ENCODE data around the gene SLC35A5. TPM values are rescaled to one million over a fixed set of nuclear protein-coding genes. Genes with fewer than 3 reads are reported as not detected.
A peak's percentile ranks its signal among the peaks of the same experiment; 100 is the strongest.

SLC35A5 gene
- total RNA-seq, 1 donor from 2014 or later, result 25.1 TPM

DNA sequence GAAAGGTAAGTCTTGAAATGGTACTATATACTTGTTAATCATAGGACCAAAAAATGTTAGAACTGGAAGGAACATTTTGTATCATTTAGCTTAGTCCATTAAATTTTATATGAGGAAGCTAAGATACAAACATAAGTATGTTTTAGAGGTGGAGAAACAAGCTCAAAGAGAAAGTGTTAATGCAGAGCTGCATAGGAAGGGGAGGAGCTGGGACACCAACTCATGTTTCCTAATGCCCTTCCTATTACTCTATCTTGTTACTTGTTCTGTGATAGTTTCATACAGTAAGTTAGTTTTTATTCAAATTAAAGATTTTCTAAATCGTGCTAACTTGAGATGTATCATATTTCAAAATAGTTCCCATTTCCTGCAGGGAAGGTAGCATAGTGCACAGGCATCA is 7.4 kb downstream of the SLC35A5 start:
- Mint-ChIP-seq H3K36me3 (ENCODE audit: low read depth) (peaks cover 77% of the 10 kb centered on the region), H3K4me3 (no peak overlapping the region), H3K4me1 (peaks cover 15% of the 10 kb centered on the region), H3K27me3 (no peaks in the 10 kb centered on the region), H3K9me3 (no peaks in the 10 kb centered on the region), H3K27ac (no peak overlapping the region)
- POLR2A ChIA-PET, result interaction anchor here (1.0 kb wide), 1 partner anchor 10 kb away, joined by 6 read pairs; no protein-coding TSS in a partner anchor
- ATAC-seq (ENCODE audit: low read depth) (no peak), DNase-seq (no peak)
- intact Hi-C loops (cut with micrococcal nuclease), result loop anchor here (10.0 kb wide), 1 partner anchor 286 kb away; no protein-coding TSS in a partner anchor
- TF ChIP-seq, protein P1, sequence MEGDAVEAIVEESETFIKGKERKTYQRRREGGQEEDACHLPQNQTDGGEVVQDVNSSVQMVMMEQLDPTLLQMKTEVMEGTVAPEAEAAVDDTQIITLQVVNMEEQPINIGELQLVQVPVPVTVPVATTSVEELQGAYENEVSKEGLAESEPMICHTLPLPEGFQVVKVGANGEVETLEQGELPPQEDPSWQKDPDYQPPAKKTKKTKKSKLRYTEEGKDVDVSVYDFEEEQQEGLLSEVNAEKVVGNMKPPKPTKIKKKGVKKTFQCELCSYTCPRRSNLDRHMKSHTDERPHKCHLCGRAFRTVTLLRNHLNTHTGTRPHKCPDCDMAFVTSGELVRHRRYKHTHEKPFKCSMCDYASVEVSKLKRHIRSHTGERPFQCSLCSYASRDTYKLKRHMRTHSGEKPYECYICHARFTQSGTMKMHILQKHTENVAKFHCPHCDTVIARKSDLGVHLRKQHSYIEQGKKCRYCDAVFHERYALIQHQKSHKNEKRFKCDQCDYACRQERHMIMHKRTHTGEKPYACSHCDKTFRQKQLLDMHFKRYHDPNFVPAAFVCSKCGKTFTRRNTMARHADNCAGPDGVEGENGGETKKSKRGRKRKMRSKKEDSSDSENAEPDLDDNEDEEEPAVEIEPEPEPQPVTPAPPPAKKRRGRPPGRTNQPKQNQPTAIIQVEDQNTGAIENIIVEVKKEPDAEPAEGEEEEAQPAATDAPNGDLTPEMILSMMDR (IDR thresholded peaks at IDR 0.05), result no peak
- CTCF ChIA-PET, result interaction anchor here (1.2 kb wide), 1 partner anchor 852 kb away, joined by 3 read pairs; no protein-coding TSS in a partner anchor

DNA sequence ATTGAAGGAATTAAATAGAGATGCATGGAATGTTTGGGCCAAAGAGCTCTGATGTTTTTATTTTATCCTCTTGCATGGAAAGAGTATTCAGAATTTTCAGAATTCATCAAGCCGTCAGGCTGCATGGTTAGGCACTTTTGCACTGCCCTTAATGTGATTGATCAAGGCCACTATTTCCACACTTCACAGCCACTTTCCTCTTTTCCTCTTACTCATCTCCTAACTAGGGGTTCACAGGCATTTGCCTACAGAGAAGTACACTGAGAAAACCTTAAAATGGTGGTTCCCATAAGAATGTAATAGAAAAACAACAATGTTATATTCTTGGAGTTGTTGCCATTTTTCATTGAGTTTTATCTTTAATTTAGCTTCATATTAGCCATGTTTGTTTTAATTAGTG is 10.9 kb downstream of the SLC35A5 start:
- TF ChIP-seq, protein P1 (IDR thresholded peaks at IDR 0.05), result no peak
- CTCF ChIA-PET, result no interaction called here
- intact Hi-C loops (cut with micrococcal nuclease), result no loop called here
- DNase-seq (no peak), ATAC-seq (ENCODE audit: low read depth) (no peak)
- Mint-ChIP-seq H3K27me3 (no peaks in the 10 kb centered on the region), H3K4me1 (peaks cover 11% of the 10 kb centered on the region), H3K4me3 (no peak overlapping the region), H3K27ac (peak overlapping the region; percentile 9), H3K36me3 (ENCODE audit: low read depth) (peaks cover 58% of the 10 kb centered on the region), H3K9me3 (no peaks in the 10 kb centered on the region)
- POLR2A ChIA-PET, result no interaction called here

DNA sequence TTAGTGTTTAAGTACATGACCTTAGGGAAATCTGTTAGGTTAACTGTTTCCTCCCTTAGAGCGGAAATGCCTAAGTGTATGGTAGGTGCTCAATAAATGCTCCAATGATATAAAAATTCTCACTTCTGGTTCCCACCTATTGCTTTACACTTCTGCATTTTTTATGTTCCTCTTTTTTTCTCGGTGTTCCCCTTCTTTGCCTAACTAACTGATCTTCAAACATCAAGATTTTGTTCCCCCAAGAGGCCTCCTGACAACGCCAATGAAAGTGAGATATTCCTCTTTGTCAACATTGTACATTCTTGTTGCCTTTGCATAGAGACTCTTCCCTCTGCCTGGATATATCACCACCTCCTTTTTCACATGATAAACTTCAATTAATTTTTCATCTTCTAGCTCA is 17.4 kb downstream of the SLC35A5 start:
- ATAC-seq (ENCODE audit: low read depth), result peak; percentile 89
- ChIA-PET POLR2A (interaction anchor here (0.7 to 2.8 kb wide), 4 partner anchors 10 to 412 kb away, joined by 3 to 16 read pairs (median 5); partner anchors contain the start of genes ATG3, GTPBP8 and SLC35A5), CTCF (interaction anchor here (1.1 to 1.4 kb wide), 2 partner anchors 17 to 64 kb away, joined by 3 to 5 read pairs; partner anchors contain the start of genes ATG3 and SLC35A5)
- Mint-ChIP-seq H3K9me3 (no peaks in the 10 kb centered on the region), H3K27ac (peak overlapping the region; percentile 77), H3K4me1 (peaks cover 22% of the 10 kb centered on the region), H3K4me3 (peak overlapping the region; percentile 3), H3K36me3 (ENCODE audit: low read depth) (peaks cover 49% of the 10 kb centered on the region), H3K27me3 (no peaks in the 10 kb centered on the region)
- DNase-seq, result no peak
- TF ChIP-seq, protein P1 (IDR thresholded peaks at IDR 0.05), result no peak
- intact Hi-C loops (cut with micrococcal nuclease), result loop anchor here (1.0 kb wide), 1 partner anchor 17 kb away; the partner anchor contains the start of gene SLC35A5

DNA sequence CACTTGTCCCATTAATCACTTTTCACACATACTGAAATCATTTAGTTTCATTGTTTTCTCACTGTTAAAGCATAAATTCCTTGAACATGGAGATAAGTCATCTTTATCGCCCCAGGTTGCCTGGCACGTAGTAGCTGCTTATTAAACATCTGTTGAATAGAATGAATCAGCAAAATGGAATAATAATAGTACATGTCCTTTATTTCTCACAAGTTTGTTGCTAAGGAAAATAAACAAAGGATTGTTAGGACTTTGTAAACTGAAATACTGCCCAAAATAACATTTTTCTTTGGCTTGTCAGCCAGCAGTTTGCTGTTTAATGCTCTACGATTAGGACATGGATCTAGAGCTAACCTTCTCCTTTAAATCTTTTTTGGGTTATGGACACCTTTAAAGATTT is 17.9 kb downstream of the SLC35A5 start:
- TF ChIP-seq, protein P1 (IDR thresholded peaks at IDR 0.05), result no peak
- H3K36me3 Mint-ChIP-seq (ENCODE audit: low read depth), result peaks cover 52% of the 10 kb centered on the region
- intact Hi-C loops (cut with micrococcal nuclease), result loop anchor here (1.0 kb wide), 1 partner anchor 17 kb away; the partner anchor contains the start of gene SLC35A5
- ChIA-PET CTCF (interaction anchor here (1.1 to 1.4 kb wide), 2 partner anchors 18 to 63 kb away, joined by 3 to 5 read pairs; partner anchors contain the start of genes ATG3 and SLC35A5), POLR2A (interaction anchor here (0.7 to 2.8 kb wide), 4 partner anchors 10 to 412 kb away, joined by 3 to 16 read pairs (median 5); partner anchors contain the start of genes ATG3, GTPBP8 and SLC35A5)
- DNase-seq (no peak), ATAC-seq (ENCODE audit: low read depth) (no peak)
- peak overlapping the region; percentile 3 for H3K4me3 Mint-ChIP-seq
- no peaks in the 10 kb centered on the region for H3K27me3 Mint-ChIP-seq
- H3K9me3 Mint-ChIP-seq, result no peaks in the 10 kb centered on the region
- peaks cover 22% of the 10 kb centered on the region for H3K4me1 Mint-ChIP-seq
- peak overlapping the region; percentile 77 for H3K27ac Mint-ChIP-seq

DNA sequence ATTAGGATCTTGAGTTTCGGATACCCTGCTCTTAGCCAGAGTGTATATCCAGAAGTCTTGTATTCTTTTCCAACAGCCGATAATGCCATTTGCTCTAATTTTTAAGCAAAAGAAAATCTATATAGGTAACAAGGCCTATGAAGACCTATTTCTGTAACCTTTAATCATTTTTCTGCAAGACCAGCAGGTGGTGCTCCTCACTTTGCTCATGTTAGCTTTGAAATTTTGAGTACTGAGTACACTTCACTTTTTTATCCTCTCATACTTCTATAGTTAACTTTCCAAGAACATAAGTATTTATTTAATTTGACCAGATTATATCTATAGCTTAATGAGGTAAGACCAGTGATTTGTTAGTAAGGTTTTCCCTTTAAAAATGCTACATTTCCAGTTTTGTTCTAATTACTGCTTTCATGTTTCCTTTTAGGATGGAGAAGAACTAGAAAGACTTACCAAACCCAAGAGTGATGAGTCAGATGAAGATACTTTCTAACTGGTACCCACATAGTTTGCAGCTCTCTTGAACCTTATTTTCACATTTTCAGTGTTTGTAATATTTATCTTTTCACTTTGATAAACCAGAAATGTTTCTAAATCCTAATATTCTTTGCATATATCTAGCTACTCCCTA is 20.5 kb downstream of the SLC35A5 start:
- no peaks in the 10 kb centered on the region for H3K9me3 Mint-ChIP-seq
- DNase-seq (no peak), ATAC-seq (ENCODE audit: low read depth) (no peak)
- H3K4me3 Mint-ChIP-seq, result no peak overlapping the region
- TF ChIP-seq, protein P1 (IDR thresholded peaks at IDR 0.05), result peak; percentile 59
- intact Hi-C loops (cut with micrococcal nuclease), result loop anchor here (1.0 to 2.0 kb wide), 4 partner anchors 61 to 706 kb away; no protein-coding TSS in a partner anchor
- ChIA-PET CTCF (interaction anchor here (0.9 to 3.2 kb wide), 12 partner anchors 13 to 706 kb away, joined by 3 to 20 read pairs (median 5); no protein-coding TSS in a partner anchor), POLR2A (interaction anchor here (1.2 to 1.5 kb wide), 3 partner anchors 20 to 471 kb away, joined by 4 read pairs; partner anchors contain the start of genes ATG3 and SLC35A5)
- H3K27me3 Mint-ChIP-seq, result no peaks in the 10 kb centered on the region
- H3K27ac Mint-ChIP-seq, result no peak overlapping the region
- H3K4me1 Mint-ChIP-seq, result peaks cover 42% of the 10 kb centered on the region
- peaks cover 68% of the 10 kb centered on the region for H3K36me3 Mint-ChIP-seq (ENCODE audit: low read depth)
